B cell (primary cell): Measurements from ENCODE around the gene BCL2. TPM values are rescaled to one million over a fixed set of nuclear protein-coding genes. Genes with fewer than 3 reads are reported as not detected.

ENCODE experiments used
- ATAC-seq: fragments of 200-7000 bp; cut with Tn5 transposase; one replicate; pipeline ENCODE4 v1.10.0; 2021; ENCODE audit warnings: low read depth, mild to moderate bottlenecking, moderate number of reproducible peaks, moderate library complexity
- CTCF ChIA-PET: fragments of 350-600 bp; sonication (Branson Sonifier 250); formaldehyde crosslinking; loops from one replicate; lab custom pipeline; 2021; ENCODE audit warnings: antibody characterized with exemption, inconsistent platforms; lab: Charles Lee
- POLR2A ChIA-PET: fragments of 350-600 bp; sonication (Branson Sonifier 250); formaldehyde crosslinking; loops from one replicate; lab custom pipeline; 2021; ENCODE audit warnings: antibody characterized with exemption; lab: Charles Lee
- DNase-seq: peaks from one replicate; pipeline ENCODE4 v3.0.0; 2013
- H2AFZ ChIP-seq: 2 replicates; pipeline ENCODE4 v1.6.1; 2012; ENCODE audit warnings: mild to moderate bottlenecking, low read depth, low read length; ENCODE audit not compliant: insufficient read depth, poor library complexity, severe bottlenecking
- H3K27ac ChIP-seq, 2 donors: 1 replicate in 1 of 2; 2 replicates in 1 of 2; pipeline ENCODE4 v1.5.1; 2012 to 2013; ENCODE audit warnings: low read length in 2 of 2, mild to moderate bottlenecking in 2 of 2, moderate library complexity in 1 of 2
- H3K27me3 ChIP-seq, 4 experiments: fragments of 200-600 bp in 1 of 4; sonication (generic) in 1 of 4; replicated peaks in 1 of 4; 1 replicate in 2 of 4; 2 replicates in 2 of 4; pipeline versions ENCODE4 v1.6.1 to v1.7.0; 2013 to 2016; ENCODE audit warnings: low read length in 3 of 4, mild to moderate bottlenecking in 2 of 4, mixed read lengths in 1 of 4, moderate library complexity in 1 of 4; ENCODE audit not compliant: insufficient read depth in 4 of 4, control insufficient read depth in 3 of 4; ENCODE audit errors: control extremely low read depth in 1 of 4
- H3K36me3 ChIP-seq, 2 experiments: replicated peaks in 1 of 2; 1 replicate in 1 of 2; 2 replicates in 1 of 2; pipeline versions ENCODE4 v1.6.1 to v1.7.1; 2013; ENCODE audit warnings: low read length in 1 of 2; ENCODE audit not compliant: insufficient read depth in 2 of 2, control insufficient read depth in 1 of 2; ENCODE audit errors: control extremely low read depth in 1 of 2, extremely low read depth in 1 of 2
- H3K4me1 ChIP-seq, 2 donors: fragments of 200-600 bp in 1 of 2; sonication (generic) in 1 of 2; 1 replicate in 1 of 2; 2 replicates in 1 of 2; pipeline versions ENCODE4 v1.5.1 to v1.6.1; 2013 to 2017; ENCODE audit warnings: low read length in 2 of 2; ENCODE audit not compliant: control insufficient read depth in 2 of 2, insufficient read depth in 2 of 2
- H3K4me2 ChIP-seq: replicated peaks from 2 replicates; pipeline ENCODE3; 2012; ENCODE audit warnings: mild to moderate bottlenecking, low read depth, low read length; ENCODE audit not compliant: poor library complexity, severe bottlenecking
- H3K4me3 ChIP-seq, 5 experiments: fragments of 200-600 bp in 1 of 5; sonication (generic) in 1 of 5; 1 replicate in 3 of 5; 2 replicates in 2 of 5; pipeline versions ENCODE4 v1.5.1 to v1.7.0; 2011 to 2016; ENCODE audit warnings: low read length in 4 of 5, mild to moderate bottlenecking in 4 of 5, low read depth in 2 of 5, control low read depth in 1 of 5, moderate library complexity in 1 of 5; ENCODE audit not compliant: insufficient read depth in 1 of 5; ENCODE audit errors: control extremely low read depth in 1 of 5, extremely low read depth in 1 of 5
- H3K79me2 ChIP-seq: fragments of 200-600 bp; sonication (generic); one replicate; pipeline ENCODE4 v1.6.0; 2016; ENCODE audit warnings: low read length; ENCODE audit not compliant: control insufficient read depth, insufficient read depth
- H3K9ac ChIP-seq: fragments of 200-600 bp; sonication (generic); 2 replicates; pipeline ENCODE4 v1.6.1; 2017; ENCODE audit warnings: mild to moderate bottlenecking, low read length, moderate library complexity
- H3K9me3 ChIP-seq, 3 donors: one replicate each; pipeline versions ENCODE4 v1.6.1 to v1.7.1; 2013; ENCODE audit warnings: low read length in 2 of 3; ENCODE audit not compliant: control insufficient read depth in 2 of 3, insufficient read depth in 1 of 3; ENCODE audit errors: control extremely low read depth in 1 of 3
- H4K20me1 ChIP-seq: 2 replicates; pipeline ENCODE4 v1.6.0; 2012; ENCODE audit warnings: mild to moderate bottlenecking, low read length; ENCODE audit not compliant: insufficient read depth, control insufficient read depth, poor library complexity, severe bottlenecking
- H3K27ac Mint-ChIP-seq: one replicate; pipeline ENCODE4 v1.8.0; 2021; ENCODE audit warnings: mixed read lengths
- H3K27me3 Mint-ChIP-seq: one replicate; pipeline ENCODE4 v1.8.0; 2021; ENCODE audit warnings: mixed read lengths
- H3K4me1 Mint-ChIP-seq: one replicate; pipeline ENCODE4 v1.8.0; 2021; ENCODE audit warnings: mixed read lengths
- H3K4me3 Mint-ChIP-seq: one replicate; pipeline ENCODE4 v1.8.0; 2021; ENCODE audit warnings: mixed read lengths
- H3K9me3 Mint-ChIP-seq: one replicate; pipeline ENCODE4 v1.8.0; 2022; ENCODE audit warnings: mixed read lengths; ENCODE audit not compliant: insufficient read depth
- CTCF ChIP-seq: fragments of 200-600 bp; IDR thresholded peaks from one replicate; pipeline ENCODE4 v1.8.0; 2022; ENCODE audit warnings: antibody characterized with exemption, mild to moderate bottlenecking
- EZH2 ChIP-seq: IDR thresholded peaks from 2 replicates; pipeline ENCODE4 v1.6.1; 2012; ENCODE audit warnings: borderline replicate concordance, low read depth, mild to moderate bottlenecking, moderate library complexity, low read length; ENCODE audit not compliant: insufficient read depth, poor library complexity, severe bottlenecking
- WGBS: methylation state at CpG from one replicate; pipeline ENCODE4 v1.1.5; 2013; ENCODE audit warnings: missing lambda C conversion rate; ENCODE audit not compliant: insufficient coverage; 5-methylcytosine and 5-hydroxymethylcytosine counted together
- intact Hi-C: fragments of 100-400 bp; cut with micrococcal nuclease; formaldehyde crosslinking; loops from one replicate; pipeline ENCODE4 v1.10.0; 2022
- polyA plus RNA-seq: library from polyadenylated mRNA; depleted of rRNA; stranded (reverse); fragments of >200 nt; gene quantifications from 2 replicates; pipeline ENCODE4 v1.2.3, GENCODE V29; 2012
- total RNA-seq, 2 donors: library from RNA; stranded (reverse); fragments of 120-200 nt in 1 of 2; gene quantifications; 1 replicate in 1 of 2; 2 replicates in 1 of 2; pipeline versions ENCODE4 v1.2.3 to v1.2.4, GENCODE V29; 2013 to 2022

The BCL2 gene
- total and polyA plus RNA-seq, 2 donors (not counting 1 experiment from before 2014, with no cell fraction given): 27.6 to 144 TPM

DNA sequence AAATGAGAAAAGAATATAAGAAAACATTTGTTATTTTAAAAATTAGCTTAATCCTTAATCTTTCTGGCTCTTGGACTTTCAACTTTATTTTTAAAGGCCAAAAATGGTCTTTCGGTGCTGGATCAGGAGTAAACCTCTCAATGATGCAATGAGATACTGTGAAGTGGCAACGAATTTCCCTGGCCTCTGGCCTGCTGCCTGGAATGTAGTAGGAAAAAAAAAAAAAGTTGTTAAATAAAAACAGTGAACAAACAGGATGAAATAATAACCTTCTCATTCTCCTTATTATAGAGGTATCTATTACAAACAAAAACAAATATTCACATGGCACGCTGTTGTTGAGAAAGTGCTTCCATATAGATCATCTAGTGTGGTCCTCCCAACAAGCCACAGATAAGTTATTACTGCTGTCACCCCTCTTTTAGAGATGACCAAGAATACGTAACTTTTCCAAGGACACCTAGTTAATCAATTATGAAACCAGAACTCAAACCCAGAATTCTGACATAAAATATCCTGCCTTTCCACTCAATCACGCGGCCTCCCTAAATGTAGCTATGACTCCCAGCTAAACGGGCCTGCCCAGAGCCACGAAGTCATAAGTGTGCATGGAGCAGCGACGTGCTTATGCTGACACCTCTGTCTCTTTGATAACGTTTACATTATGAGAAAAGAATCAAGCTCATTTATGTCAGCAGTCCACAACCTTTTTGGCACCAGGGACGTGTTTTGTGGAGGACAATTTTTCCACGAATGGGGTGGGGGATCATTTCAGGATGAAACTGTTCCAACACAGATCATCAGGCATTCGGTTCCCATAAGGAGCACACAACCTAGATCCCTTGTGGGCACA lies 170.9 kb downstream of the BCL2 start:
- no peaks in the 10 kb centered on the region for H3K27me3 ChIP-seq
- CTCF ChIA-PET: interaction anchor here (0.6 to 1.6 kb wide), 6 partner anchors 9 to 858 kb away, joined by 3 to 7 read pairs (median 4); no protein-coding TSS in a partner anchor
- peaks cover 8 to 13% of the 10 kb centered on the region in 2 donors for H3K4me1 ChIP-seq
- Mint-ChIP-seq H3K4me3 (no peak overlapping the region), H3K4me1 (peaks cover 61% of the 10 kb centered on the region), H3K9me3 (no peaks in the 10 kb centered on the region), H3K27ac (no peak overlapping the region), H3K27me3 (no peaks in the 10 kb centered on the region)
- no peaks in the 10 kb centered on the region for H3K9me3 ChIP-seq
- DNase-seq (no peak), ATAC-seq (no peak)
- WGBS: 98% methylated on average over 10 of the region's 14 CpGs
- POLR2A ChIA-PET: no interaction called here
- no peak overlapping the region for H2AFZ ChIP-seq
- H3K27ac ChIP-seq: no peak overlapping the region
- no peak overlapping the region for H3K9ac ChIP-seq
- peaks cover 0 to 10% of the 10 kb centered on the region in 2 experiments for H3K36me3 ChIP-seq
- H3K79me2 ChIP-seq: peaks cover 98% of the 10 kb centered on the region
- intact Hi-C loops: no loop called here
- H4K20me1 ChIP-seq: peaks cover 14% of the 10 kb centered on the region
- TF ChIP-seq CTCF: no peak
- TF ChIP-seq EZH2: no peak
- H3K4me3 ChIP-seq: no peak overlapping the region
- no peak overlapping the region for H3K4me2 ChIP-seq

- H3K4me1 ChIP-seq: peaks cover 15 to 20% of the 10 kb centered on the region in 2 donors
- H3K36me3 ChIP-seq: peaks cover 0 to 10% of the 10 kb centered on the region in 2 experiments
- H3K27me3 ChIP-seq: no peaks in the 10 kb centered on the region
- H3K4me1 Mint-ChIP-seq: peaks cover 61% of the 10 kb centered on the region
- peaks cover 14% of the 10 kb centered on the region for H4K20me1 ChIP-seq
- no peak overlapping the region for H3K27ac ChIP-seq
- DNase-seq (no peak), ATAC-seq (no peak)
- ChIA-PET POLR2A (no interaction called here), CTCF (interaction anchor here (0.6 to 1.6 kb wide), 3 partner anchors 9 to 858 kb away, joined by 3 to 7 read pairs (median 4); no protein-coding TSS in a partner anchor)
- whole genome bisulfite sequencing: 80% methylated on average over 1 of the region's 6 CpGs
- no peak for TF ChIP-seq CTCF
- no peak for TF ChIP-seq EZH2
- intact Hi-C loops: no loop called here
- no peaks in the 10 kb centered on the region for H3K9me3 ChIP-seq
- no peak overlapping the region for H3K4me3 ChIP-seq
- H3K4me3 Mint-ChIP-seq: no peak overlapping the region
- peaks cover 98% of the 10 kb centered on the region for H3K79me2 ChIP-seq
- H3K9me3 Mint-ChIP-seq: no peaks in the 10 kb centered on the region
- H3K27ac Mint-ChIP-seq: no peak overlapping the region
- no peak overlapping the region for H2AFZ ChIP-seq
- no peak overlapping the region for H3K9ac ChIP-seq
- no peak overlapping the region for H3K4me2 ChIP-seq
- no peaks in the 10 kb centered on the region for H3K27me3 Mint-ChIP-seq
These were observed 171.6 kb downstream of the BCL2 start for GRCh38 chr18:63147973-63148372.
